HG03558 (cell line): Measurements from ENCODE around the gene SYNGR4.

ENCODE experiments used
- ATAC-seq: cut with Tn5 transposase; IDR thresholded peaks from one replicate; pipeline ENCODE4 v1.9.1; 2021; ENCODE audit warnings: moderate number of reproducible peaks; ENCODE audit not compliant: unreplicated experiment; ENCODE audit errors: extremely low read depth

SYNGR4 gene

DNA sequence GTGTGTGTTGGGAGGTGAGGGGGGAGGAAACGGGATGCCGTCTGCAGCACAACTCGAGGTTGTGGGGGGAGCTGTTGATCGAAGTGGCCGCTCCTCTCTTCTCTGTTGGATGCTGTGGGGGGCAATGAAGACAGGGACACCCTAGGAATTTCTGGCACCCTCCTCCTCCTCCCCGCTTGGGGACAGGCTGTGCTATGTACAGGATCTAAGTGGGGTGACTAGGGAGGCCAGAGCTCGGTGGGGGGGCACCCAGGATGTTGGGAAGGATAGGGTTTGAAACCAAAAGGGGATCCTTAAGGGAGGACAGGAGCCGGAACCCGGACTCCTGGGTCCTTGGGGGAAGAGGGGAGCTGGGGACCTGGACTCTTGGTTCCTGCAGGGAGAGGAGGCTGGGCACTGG is 31.3 kb downstream of the SYNGR4 start:
- ATAC-seq = no peak

DNA sequence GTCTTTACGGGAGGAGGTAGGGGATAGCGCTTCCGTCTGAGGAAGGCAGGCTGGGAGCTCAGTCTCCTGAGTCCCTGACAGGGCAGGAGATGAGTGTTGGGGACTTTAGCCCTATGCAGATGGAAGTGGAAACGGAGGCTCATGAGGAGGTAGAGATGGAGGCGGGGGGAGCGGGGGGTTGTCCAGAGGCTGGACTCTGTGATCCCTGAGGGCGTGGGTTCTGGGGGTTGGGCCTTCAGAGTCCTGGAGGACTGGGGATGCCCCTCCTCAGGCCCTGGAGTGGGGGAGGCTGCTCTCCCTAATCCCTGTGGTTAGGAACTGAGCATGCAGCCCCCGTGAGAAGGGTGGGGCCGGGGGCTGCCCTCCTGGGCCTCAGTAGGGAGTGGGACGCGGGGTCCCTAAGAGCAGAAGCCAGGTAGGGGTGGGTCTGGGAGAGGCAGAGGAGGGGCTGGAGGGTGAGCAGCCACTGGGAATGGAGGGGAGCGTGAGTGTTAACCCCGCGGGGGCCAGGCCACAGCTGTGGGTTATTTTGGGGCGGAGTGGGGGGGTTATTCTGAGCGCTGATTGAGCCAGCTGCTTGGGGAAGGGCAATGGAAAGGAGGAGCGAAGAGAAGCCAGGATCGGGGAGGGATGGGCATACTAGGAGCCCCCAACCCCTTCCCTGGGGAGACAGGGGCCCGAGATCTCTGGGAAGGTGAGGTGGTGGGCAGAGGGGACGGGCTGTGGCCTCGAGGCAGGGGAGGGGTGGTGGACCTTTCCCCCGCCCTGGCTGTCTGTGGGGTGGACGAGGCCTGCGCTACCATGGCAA is 32.1 kb downstream of the SYNGR4 start:
- ATAC-seq = no peak

DNA sequence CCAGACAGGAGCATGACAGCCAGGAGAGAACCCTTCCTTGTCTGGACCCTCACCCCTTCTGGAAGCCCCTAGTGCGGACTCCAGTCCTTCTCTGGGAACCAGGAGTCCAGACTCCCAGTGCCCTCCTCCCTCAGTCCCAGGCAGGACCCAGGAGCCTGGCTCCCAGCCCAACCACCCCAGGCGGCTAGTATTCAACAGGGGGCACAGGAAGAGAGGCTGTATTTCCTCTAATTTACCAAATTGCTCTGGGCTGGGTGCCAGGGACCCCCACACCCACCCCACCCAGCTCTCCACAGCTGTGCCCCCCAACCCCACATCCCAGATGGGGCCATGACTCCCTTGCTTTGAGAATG is 32.6 kb downstream of the SYNGR4 start:
- no peak for ATAC-seq

DNA sequence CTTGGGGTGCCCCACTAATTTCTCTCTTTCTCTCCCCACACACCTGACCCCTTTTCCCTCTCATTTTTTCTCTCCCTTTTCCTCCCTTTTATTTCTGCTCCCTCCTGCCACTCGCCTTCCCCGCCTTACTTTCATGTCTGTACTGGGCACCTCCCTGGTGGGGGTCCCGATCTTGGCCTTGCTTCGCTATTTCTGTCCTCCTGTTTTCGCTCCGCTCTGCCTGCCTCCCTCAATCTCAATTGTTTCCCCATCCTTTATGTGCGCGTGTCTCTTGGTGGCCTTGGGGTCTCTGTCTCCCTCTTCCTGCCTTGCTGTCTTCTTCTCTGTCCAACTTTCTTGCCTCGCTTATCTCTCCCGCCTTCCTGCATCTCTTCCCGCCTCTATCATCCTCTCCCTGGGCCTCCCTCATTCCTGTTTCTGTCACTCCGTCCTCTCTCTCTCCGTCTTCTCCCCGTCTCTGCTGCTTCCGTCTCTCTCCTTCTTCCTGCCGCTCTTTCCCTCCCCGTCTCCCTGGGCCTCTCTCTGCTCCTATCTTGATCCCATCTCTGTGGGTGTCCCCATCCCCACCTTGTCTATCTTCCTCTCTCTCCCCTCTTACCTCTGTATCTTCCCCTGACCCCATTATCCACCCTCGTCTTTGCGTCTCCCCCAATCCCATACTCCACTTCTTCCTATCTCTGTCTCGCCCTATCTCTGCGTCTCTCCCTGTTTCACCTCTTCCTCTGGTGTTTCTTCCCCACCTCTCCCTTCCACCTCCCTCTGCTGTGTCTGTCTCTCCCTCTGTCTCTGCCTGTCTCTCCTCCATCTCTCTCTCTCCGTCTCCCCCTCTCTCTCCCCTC is 33.3 kb downstream of the SYNGR4 start:
- ATAC-seq = no peak

DNA sequence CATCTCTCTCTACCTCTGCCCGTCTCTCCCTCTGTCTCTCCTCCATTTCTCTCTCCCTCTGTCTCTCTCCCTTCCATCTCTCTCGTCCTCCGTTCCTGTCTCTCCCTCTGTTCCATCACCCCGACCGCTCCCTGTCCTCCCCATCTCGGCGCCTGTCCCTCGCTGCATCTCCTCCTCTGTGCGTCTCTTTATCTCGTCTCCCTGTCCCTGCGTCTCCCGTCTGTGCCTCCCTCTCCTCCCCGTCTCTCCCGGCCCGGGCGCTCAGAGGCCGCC is 33.9 kb downstream of the SYNGR4 start:
- no peak for ATAC-seq

DNA sequence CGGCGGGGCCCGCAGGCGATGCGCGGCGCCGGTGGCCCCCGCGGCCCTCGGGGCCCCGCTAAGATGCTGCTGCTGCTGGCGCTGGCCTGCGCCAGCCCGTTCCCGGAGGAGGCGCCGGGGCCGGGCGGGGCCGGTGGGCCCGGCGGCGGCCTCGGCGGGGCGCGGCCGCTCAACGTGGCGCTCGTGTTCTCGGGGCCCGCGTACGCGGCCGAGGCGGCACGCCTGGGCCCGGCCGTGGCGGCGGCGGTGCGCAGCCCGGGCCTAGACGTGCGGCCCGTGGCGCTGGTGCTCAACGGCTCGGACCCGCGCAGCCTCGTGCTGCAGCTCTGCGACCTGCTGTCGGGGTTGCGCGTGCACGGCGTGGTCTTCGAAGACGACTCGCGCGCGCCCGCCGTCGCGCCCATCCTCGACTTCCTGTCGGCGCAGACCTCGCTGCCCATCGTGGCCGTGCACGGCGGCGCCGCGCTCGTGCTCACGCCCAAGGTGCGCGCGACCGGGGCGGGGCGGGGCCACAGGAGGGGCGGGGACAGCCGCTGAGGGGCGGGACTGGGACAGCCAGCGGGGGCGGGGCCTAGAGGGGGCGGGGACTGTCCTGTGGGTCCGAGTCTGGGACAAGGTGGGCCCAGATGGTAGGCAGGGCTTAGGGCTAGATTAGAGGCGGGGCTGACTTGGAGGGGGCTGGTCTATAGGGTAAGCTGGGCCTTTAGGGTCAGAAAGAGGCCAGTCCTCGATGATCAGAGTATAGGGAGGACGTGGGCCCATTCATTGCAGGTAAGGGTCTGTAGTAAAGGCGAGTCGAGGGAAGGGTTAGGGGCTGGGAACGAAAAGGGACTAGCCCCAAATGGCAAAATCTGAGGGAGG is 34.4 kb downstream of the SYNGR4 start:
- ATAC-seq = no peak

DNA sequence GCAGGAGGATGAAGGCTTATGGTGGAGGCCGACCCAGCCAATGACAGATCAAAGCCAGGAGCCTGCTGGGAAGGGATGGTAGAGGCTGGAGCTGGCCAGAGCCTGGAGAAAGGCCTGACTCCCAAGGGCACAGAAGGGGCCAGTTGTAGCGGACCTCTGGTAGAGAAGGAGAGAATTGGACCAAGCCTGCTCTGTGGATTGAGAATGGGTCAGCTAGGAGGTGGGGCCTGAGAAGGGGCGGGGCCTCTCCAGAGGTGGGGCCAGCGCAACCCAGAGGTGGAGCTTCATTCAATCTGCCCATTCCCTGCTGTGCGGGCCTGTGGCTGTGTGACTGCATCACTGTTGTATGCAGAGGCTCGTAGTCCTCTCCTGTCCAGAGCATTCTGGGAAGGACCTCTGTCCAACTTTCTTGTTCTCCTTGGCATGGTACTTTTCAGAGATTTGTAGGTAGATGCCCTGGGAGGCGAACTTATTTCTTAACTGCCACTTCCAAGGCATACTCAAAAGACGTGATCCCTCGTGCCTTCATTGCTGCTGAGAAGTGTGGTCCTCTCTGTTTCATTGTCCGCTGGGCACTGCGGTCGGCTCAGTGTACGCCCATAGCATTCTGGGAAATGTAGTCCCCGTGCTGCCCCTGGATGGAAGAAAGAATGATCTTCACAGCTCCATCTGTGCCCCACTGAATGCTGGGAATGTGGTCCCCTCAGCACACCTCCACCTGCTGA is 36.0 kb downstream of the SYNGR4 start:
- no peak for ATAC-seq

DNA sequence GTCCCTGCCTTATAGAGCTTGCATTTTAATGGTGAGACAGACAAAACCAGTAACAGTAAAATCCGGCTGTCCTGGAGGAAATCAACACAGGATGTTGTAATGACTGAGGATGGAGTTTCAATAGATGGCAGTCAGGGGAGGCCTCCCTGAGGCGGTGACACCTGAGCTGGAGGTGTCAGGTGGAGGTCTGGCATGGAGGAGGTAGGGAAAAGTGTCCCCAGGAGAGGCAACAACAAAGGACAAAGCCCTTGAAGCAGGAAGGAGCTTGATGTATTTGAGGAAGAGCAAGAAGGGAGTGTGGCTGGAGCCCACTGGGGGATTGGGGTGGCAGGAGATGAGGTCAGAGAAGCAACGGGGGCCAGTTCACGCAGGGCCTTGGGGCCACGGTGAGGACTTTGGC is 37.1 kb downstream of the SYNGR4 start:
- ATAC-seq = no peak

DNA sequence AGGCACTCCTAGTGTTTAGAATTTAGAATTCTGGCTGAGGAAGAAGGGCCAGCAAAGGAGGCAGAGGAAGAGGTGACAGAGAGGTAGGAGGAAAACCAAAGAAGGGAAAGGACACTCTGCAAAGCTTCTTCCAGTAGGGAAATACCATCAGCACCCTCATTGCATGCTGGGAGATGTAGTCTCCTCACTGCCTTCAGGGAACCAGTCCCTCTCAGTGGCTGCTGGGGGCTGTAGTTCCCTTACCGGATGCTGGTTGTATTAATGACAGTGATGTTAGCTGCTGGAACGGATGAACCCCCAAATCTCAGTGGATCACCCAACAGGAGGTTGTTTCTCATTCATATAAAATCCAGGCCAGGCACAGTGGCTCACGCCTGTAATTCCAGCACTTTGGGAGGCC is 39.4 kb downstream of the SYNGR4 start:
- no peak for ATAC-seq

DNA sequence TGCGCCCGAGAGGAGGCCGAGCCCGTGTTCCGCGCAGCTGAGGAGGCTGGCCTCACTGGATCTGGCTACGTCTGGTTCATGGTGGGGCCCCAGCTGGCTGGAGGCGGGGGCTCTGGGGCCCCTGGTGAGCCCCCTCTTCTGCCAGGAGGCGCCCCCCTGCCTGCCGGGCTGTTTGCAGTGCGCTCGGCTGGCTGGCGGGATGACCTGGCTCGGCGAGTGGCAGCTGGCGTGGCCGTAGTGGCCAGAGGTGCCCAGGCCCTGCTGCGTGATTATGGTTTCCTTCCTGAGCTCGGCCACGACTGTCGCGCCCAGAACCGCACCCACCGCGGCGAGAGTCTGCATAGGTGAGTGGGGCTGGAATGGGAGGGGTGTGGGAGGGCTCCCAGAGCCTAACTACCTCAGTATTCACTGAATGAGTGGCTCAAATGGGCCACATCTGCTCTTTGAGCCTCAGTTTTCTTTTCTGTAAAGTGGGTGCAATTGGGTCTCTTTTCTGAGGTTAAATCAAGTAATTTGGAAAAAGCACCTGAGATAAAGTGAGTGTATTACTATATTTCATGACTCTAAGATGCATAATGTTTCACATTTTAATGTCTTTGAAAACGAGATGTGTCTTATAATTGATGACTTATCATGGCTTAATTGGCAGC is 41.0 kb downstream of the SYNGR4 start:
- ATAC-seq = no peak

DNA sequence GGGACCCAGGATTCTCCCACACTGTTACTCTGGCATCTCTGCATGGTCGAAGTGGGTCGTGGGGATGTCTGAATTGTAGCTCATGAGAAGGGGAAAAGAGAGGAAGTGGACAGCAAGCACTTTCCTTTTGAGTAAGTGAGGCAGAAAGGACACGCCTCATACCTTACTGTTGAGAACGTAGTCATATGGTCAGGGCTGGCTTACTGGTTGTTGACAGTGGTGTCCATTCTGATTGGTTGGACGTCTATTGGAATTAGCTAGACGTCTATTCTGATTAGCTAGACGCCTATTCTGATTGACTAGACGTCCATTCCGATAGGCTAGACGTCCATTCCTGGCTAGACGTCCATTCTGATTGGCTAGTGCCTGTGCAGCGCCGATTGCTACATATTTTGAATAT is 41.7 kb downstream of the SYNGR4 start:
- no peak for ATAC-seq

DNA sequence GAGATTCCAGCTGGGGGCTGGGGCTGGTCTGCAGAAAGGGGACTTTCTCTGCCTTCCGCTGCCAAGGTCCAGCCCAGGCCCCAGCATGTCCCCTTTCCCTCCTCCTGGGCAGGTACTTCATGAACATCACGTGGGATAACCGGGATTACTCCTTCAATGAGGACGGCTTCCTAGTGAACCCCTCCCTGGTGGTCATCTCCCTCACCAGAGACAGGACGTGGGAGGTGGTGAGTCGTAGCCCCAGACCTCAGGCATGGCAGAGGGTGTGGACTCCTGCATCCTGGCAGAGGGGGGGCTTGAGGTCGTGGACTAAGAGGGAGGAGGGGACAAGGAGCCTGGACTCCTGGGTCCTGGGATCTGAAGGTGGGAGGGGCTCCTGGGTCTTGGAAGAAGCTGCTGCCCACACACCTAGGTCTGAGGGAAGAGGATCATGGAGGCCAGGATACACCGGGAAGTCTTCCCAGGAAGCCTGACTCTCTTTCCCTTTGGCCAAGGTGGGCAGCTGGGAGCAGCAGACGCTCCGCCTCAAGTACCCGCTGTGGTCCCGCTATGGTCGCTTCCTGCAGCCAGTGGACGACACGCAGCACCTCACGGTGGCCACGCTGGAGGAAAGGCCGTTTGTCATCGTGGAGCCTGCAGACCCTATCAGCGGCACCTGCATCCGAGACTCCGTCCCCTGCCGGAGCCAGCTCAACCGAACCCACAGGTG is 49.9 kb downstream of the SYNGR4 start:
- no peak for ATAC-seq

DNA sequence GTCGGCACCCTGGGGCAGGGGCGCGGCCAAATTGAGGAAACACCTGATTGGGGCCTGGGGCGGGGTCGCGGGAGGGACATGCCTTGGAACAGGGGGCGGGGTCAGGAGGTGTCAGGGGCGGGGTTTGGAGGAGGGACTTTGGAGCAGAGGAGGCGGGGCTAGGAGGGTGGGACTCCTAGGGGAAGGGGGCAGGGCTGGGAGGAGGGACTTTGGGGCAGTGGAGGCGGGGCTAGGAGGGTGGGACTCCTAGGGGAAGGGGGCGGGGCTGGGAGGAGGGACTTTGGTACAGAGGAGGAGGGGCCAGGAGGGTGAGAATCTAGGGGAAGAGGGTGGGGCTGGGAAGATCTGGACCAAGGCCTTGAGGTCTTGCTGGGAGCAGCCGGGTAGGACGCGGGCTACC is 51.2 kb downstream of the SYNGR4 start:
- no peak for ATAC-seq

DNA sequence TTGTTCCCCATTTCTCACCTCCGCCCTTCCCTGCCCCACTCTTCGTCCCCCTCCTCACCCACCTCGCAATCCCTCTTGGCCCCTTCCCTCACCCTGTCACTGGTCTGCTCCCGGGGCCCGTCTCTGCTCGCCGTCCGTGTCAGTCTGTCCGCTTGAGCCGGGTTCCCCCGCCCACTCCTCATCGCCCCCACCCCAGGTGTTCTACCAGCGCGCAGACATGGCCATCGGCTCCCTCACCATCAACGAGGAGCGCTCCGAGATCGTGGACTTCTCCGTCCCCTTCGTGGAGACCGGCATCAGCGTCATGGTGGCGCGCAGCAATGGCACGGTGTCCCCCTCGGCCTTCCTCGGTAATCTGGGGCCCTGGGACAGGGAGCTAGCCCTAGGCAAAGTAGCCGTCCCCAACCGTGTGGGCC is 51.6 kb downstream of the SYNGR4 start:
- no peak for ATAC-seq

DNA sequence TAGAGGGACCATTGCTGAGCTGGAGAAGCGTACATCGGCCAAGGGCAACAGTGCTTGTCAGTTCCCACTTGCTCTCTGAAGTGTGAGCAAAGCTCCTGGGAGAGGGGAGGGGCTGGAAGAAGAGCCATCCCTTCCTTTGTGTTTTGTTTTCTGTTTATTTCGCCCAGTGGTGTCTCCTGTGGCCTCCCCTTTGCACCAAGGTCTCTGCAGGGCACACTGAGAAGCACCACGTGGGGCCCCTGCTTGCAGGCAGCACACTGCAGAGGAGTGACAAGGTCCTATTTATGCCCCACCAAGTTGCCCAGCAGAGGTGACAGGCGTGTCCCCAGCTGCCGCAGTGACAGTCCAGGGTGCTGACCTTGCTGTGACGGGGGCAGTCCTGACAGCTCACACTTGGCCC is 53.3 kb downstream of the SYNGR4 start:
- no peak for ATAC-seq

DNA sequence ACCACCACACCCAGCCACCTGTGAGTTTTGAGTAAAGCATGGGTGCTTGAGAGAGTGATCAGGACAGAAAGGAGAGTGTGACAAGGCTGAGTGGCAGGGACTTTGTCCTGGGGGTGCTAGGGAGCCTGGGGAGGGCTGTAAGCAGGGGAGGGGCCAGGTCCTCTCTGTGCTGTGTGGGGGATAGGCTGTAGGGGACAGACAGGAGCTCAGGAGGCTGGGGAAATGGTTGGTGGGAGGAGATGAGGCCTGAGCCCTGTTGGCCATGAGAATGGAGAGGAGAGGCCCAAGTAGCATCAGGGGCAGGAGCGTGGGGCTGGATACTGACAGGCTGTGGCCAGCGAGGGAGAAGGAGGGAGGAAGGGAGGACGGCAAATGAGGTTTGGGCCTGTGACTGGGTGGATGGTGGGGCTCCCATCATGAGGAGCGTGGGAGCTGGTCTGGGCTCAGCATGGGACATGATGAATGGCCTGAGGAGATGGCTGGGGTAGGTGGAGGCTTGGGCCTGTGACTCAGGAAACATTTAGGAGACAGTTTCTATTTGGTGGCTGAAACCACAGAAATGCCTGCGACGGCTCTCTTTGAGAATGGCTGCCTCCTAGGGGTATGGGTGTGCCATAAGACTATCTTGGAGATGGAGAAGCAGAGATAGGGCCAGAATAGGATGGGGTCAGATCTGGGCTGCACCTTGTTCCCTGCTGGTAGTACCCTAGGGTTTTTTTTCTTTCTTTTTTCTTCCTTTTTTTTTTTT is 54.3 kb downstream of the SYNGR4 start:
- no peak for ATAC-seq

DNA sequence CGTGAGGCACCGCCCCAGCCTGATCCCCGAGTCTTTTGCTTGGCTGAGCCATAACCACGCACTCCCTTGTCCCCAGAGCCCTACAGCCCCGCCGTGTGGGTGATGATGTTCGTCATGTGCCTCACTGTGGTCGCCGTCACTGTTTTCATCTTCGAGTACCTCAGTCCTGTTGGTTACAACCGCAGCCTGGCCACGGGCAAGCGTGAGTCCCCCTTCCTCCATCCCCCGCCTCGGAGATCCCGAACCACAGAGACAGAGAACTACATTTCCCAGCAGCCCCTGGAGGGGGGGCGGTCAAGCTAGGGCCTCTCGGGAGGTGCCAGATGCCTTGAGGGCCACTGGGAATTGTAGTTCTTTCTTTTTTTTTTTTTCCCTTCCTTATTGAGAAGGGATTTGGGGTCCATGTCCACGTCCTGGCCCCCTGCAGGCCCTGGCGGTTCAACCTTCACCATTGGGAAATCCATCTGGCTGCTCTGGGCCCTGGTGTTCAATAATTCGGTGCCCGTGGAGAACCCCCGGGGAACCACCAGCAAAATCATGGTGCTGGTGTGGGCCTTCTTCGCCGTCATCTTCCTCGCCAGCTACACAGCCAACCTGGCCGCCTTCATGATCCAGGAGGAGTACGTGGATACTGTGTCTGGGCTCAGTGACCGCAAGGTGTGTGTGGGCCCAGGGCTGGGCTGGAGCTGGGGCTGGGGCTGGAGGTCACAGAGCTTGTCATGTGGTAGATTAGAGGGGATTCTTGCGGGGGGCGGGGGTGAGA is 55.2 kb downstream of the SYNGR4 start:
- no peak for ATAC-seq

DNA sequence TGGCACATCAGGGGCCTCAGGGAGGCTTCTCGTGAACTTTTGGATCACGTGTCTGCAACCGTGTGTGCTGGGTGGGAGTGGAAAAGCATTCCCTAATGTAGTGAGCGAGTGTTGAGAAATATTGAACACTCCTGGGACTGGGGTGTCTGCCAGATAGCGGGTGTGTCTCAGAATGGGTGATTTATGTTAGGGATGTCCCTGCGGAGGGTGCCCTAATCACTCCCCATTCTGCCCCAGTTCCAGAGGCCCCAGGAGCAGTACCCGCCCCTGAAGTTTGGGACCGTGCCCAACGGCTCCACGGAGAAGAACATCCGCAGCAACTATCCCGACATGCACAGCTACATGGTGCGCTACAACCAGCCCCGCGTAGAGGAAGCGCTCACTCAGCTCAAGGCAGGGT is 57.4 kb downstream of the SYNGR4 start:
- no peak for ATAC-seq
